Fibroblast of the conjunctiva (primary cell): ENCODE data around the gene PPM1L.

Source experiments
- DNase-seq: peaks from one replicate; pipeline ENCODE4 v3.0.0-alpha.2; 2010; ENCODE audit warnings: low read depth

PPM1L gene

GRCh38 chr3:160763073-160763472 is 7.0 kb downstream of the PPM1L start:
- DNase-seq, result no peak

- no peak for DNase-seq
Observed at GRCh38 chr3:160765211-160765610, 9.2 kb downstream of the PPM1L start.

- no peak for DNase-seq
Observed at GRCh38 chr3:160768031-160768430, 12.0 kb downstream of the PPM1L start.

- no peak for DNase-seq
Observed at GRCh38 chr3:160768918-160769317, 12.9 kb downstream of the PPM1L start.

GRCh38 chr3:160771811-160772459 is 15.9 kb downstream of the PPM1L start:
- no peak for DNase-seq

GRCh38 chr3:160773722-160774121 is 17.7 kb downstream of the PPM1L start:
- DNase-seq, result no peak

GRCh38 chr3:160774172-160774571 is 18.1 kb downstream of the PPM1L start:
- no peak for DNase-seq

GRCh38 chr3:160778480-160778879 is 22.4 kb downstream of the PPM1L start:
- no peak for DNase-seq

GRCh38 chr3:160779040-160779439 is 23.0 kb downstream of the PPM1L start:
- DNase-seq, result no peak

- DNase-seq, result no peak
Observed at GRCh38 chr3:160780245-160780644, 24.2 kb downstream of the PPM1L start.

- DNase-seq, result no peak
Observed at GRCh38 chr3:160781402-160781801, 25.4 kb downstream of the PPM1L start.

- DNase-seq, result no peak
Observed at GRCh38 chr3:160781863-160782262, 25.8 kb downstream of the PPM1L start.

GRCh38 chr3:160784853-160785252 is 28.8 kb downstream of the PPM1L start:
- no peak for DNase-seq

GRCh38 chr3:160790726-160791125 is 34.7 kb downstream of the PPM1L start:
- no peak for DNase-seq

- DNase-seq, result no peak
Observed at GRCh38 chr3:160792540-160792939, 36.5 kb downstream of the PPM1L start.

GRCh38 chr3:160793722-160794252 is 37.8 kb downstream of the PPM1L start:
- DNase-seq, result no peak

GRCh38 chr3:160796089-160796812 is 40.2 kb downstream of the PPM1L start:
- DNase-seq, result no peak

GRCh38 chr3:160796813-160797164 is 40.8 kb downstream of the PPM1L start:
- DNase-seq, result no peak

GRCh38 chr3:160797356-160797755 is 41.3 kb downstream of the PPM1L start:
- no peak for DNase-seq

GRCh38 chr3:160801386-160802118 is 45.5 kb downstream of the PPM1L start:
- peak; percentile 42 for DNase-seq

- DNase-seq, result no peak
Observed at GRCh38 chr3:160804762-160805161, 48.7 kb downstream of the PPM1L start.

- DNase-seq, result no peak
Observed at GRCh38 chr3:160806094-160806493, 50.1 kb downstream of the PPM1L start.

- DNase-seq, result no peak
Observed at GRCh38 chr3:160806686-160807085, 50.7 kb downstream of the PPM1L start.
